GM21576 (cell line): ENCODE results near the gene SETX.

Source experiments
- ATAC-seq: cut with Tn5 transposase; IDR thresholded peaks from one replicate; pipeline ENCODE4 v1.9.1; 2021; ENCODE audit warnings: mild to moderate bottlenecking, moderate library complexity; ENCODE audit not compliant: unreplicated experiment

SETX gene

GRCh38 chr9:132218208-132218607 is 136.6 kb downstream of the SETX start:
- no peak for ATAC-seq

GRCh38 chr9:132216861-132217619 is 137.7 kb downstream of the SETX start:
- ATAC-seq: no peak

GRCh38 chr9:132214027-132214622 is 140.7 kb downstream of the SETX start:
- ATAC-seq: no peak

GRCh38 chr9:132211570-132211969 is 143.2 kb downstream of the SETX start:
- no peak for ATAC-seq
